AG04450 (cell line): ENCODE data around the gene PLA2G2C. TPM values are rescaled to one million over a fixed set of nuclear protein-coding genes. Genes with fewer than 3 reads are reported as not detected.

ENCODE experiments used
- CTCF ChIA-PET: fragments of 300-600, 350-600 bp; formaldehyde crosslinking; extraction: SDS; loops from one replicate; lab custom pipeline; 2022; ENCODE audit warnings: antibody characterized with exemption, inconsistent platforms; lab: Charles Lee
- POLR2A ChIA-PET: fragments of 350-600 bp; formaldehyde crosslinking; extraction: SDS; loops from one replicate; lab custom pipeline; 2021; ENCODE audit warnings: antibody characterized with exemption, inconsistent platforms; lab: Yijun Ruan, JAX
- DNase-seq: peaks from one replicate; pipeline ENCODE4 v3.0.0-alpha.2; 2011; ENCODE audit warnings: low read depth, low spot score
- H3K27ac ChIP-seq: one replicate; pipeline ENCODE4 v1.5.1; 2012; ENCODE audit warnings: low read depth, low read length, control low read depth
- H3K27me3 ChIP-seq: one replicate; pipeline ENCODE4 v1.6.0; 2012; ENCODE audit warnings: low read length; ENCODE audit not compliant: control insufficient read depth, insufficient read depth
- H3K4me3 ChIP-seq: 2 replicates; pipeline ENCODE4 v1.5.1; 2011; ENCODE audit warnings: mild to moderate bottlenecking, low read depth, low read length, control low read depth
- H3K9me3 ChIP-seq: 2 replicates; pipeline ENCODE4 v1.5.1; 2012; ENCODE audit warnings: low read length; ENCODE audit not compliant: control insufficient read depth, insufficient read depth
- polyA plus RNA-seq: library from polyadenylated mRNA; depleted of rRNA; stranded (reverse); fragments of >200 nt; gene quantifications from 2 replicates; pipeline ENCODE4 v1.2.3, GENCODE V29; 2011
- TF ChIP-seq, protein P1 (sequence below): IDR thresholded peaks from 2 replicates; pipeline ENCODE4 v1.5.1; 2011; ENCODE audit warnings: low read depth, low read length, control low read depth, inconsistent platforms

PLA2G2C gene
- polyA plus RNA-seq, 1 experiment: not detected

DNA sequence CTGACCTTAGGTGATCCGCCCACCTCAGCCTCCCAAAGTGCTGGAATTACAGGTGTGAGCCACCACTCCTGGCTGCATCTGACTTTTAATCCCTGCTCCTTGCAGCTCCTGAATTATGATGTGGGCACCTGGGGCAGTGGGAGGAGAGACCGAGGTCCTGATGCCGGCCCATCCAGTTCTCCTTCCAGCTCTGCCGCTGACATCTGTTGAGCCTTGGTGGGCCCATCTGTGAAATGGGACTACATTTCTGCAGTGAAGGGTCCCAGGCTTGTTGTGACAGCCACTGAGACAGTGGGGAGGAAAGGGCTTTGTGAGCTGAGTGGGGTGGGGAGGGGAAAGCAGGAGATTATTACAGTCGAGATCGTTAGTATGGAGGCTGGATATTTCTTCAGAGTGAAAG lies 35.3 kb downstream of the PLA2G2C start:
- Histone ChIP-seq H3K4me3 (no peak overlapping the region), H3K27me3 (peaks cover 18% of the 10 kb centered on the region), H3K9me3 (no peaks in the 10 kb centered on the region; the same call in 1 of the 2 replicates), H3K27ac (no peak overlapping the region)
- ChIA-PET CTCF (interaction anchor here (0.6 to 3.6 kb wide), 7 partner anchors 49 to 343 kb away, joined by 3 to 68 read pairs (median 10); partner anchors contain the start of gene OTUD3), POLR2A (no interaction called here)
- TF ChIP-seq, protein P1, sequence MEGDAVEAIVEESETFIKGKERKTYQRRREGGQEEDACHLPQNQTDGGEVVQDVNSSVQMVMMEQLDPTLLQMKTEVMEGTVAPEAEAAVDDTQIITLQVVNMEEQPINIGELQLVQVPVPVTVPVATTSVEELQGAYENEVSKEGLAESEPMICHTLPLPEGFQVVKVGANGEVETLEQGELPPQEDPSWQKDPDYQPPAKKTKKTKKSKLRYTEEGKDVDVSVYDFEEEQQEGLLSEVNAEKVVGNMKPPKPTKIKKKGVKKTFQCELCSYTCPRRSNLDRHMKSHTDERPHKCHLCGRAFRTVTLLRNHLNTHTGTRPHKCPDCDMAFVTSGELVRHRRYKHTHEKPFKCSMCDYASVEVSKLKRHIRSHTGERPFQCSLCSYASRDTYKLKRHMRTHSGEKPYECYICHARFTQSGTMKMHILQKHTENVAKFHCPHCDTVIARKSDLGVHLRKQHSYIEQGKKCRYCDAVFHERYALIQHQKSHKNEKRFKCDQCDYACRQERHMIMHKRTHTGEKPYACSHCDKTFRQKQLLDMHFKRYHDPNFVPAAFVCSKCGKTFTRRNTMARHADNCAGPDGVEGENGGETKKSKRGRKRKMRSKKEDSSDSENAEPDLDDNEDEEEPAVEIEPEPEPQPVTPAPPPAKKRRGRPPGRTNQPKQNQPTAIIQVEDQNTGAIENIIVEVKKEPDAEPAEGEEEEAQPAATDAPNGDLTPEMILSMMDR: no peak
- no peak for DNase-seq

DNA sequence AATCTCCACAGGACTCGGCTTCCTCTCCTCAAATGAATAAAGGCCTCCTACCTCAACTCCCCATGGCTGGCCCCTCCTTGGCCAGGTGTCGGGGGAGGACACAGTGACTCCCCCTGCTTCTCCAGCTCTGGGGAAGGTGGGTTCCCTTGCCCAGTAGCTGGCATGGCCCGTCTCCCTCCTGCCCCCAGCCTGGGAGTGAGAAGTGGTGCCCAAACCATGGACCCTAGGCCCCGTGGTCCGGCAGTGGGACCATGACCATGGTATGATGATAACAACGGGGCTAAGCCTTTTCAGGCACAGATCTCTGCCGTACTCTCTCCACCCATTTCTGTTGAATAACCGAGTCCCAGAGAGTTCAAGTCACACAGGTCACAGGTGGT lies 36.0 kb downstream of the PLA2G2C start:
- POLR2A ChIA-PET: no interaction called here
- Histone ChIP-seq H3K27me3 (peaks cover 22% of the 10 kb centered on the region), H3K27ac (no peak overlapping the region), H3K9me3 (no peaks in the 10 kb centered on the region; the same call in 1 of the 2 replicates), H3K4me3 (no peak overlapping the region)
- CTCF ChIA-PET: interaction anchor here (2.0 to 3.6 kb wide), 2 partner anchors 48 to 174 kb away, joined by 9 to 58 read pairs; no protein-coding TSS in a partner anchor
- TF ChIP-seq, protein P1: no peak
- DNase-seq: no peak

DNA sequence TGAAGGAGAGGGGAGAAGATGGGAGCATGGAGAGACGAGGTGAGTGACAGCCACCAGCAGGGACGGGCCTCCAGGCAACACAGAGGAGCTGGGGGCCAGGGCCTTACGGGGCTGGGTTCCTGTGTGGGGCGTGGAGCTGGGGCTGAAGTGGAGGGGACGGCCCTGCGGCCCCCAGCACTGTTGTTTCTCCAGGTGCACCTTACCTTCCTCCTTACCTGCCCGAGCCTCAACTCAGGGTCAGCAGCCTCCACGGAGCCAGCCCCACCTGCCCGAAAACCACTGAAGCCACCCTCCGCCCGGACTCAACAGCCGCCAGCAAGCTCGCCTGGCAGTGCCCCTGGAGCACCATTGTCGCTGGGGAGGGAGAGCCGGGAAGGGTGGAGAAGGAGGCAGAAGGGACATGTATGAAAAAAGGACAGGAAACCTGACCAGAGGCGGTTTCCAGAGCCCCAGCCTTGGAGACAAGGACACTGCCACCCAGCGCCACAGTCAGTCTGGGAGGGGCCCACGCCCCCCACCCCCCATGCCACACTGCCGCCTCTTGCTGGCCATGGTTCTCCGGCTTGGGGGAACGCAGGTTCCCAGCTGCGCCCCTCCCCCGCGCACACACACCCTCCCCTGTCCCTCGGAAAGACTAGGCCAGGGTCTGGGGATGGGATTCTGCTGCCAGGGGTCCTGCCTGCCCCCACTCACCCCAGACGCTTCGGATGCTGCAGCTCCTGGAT lies 36.6 kb downstream of the PLA2G2C start:
- no peak for DNase-seq
- H3K27ac ChIP-seq: no peak overlapping the region
- ChIA-PET POLR2A (no interaction called here), CTCF (interaction anchor here (1.1 to 2.0 kb wide), 2 partner anchors 48 to 63 kb away, joined by 3 to 9 read pairs; no protein-coding TSS in a partner anchor)
- TF ChIP-seq, protein P1: no peak
- peaks cover 22% of the 10 kb centered on the region for H3K27me3 ChIP-seq
- H3K9me3 ChIP-seq: no peaks in the 10 kb centered on the region; the same call in 1 of the 2 replicates
- H3K4me3 ChIP-seq: no peak overlapping the region

DNA sequence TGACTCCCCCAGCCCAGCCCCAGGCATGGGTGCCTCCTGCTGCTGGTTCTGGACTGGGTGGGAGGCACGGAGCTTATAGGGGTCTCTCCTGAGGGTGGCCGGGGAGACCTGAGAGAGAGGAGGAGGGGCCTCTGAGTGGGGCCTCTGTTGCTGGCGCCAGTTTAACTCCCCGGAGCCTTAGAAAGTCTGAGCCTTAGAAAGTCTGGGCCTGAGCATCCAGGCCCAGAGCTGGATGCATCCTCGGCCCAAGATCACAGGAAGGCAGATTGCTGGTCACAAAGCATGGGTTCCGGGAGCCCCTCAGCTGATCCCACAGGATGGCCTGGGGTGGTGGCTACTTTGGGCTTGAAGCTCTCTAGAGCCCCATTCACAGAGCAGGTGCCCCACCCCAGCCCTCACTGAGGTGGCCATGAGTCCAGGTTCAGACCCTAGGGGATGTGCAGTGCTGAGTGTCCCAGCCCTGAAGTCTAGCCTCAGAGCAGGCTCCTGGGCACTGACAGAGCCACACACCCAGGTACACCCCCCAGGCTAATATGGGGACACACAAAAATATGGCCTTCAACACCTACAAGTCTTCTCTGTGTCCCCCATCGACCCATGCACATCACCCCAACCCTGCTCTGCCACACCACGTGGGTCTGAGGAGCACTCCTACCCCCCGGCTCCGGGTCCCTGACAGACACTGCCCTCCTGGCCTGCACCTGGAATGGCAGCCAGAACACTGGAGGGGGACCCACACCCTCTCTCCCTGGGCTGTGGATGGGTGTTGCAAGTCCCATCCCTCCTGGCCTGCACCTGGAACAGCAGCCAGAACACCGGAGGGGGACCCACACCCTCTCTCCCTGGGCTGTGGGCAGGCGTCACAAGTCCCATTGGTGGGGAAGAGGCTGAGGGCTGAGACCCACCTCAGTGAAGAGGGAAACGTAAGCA lies 37.5 kb downstream of the PLA2G2C start:
- Histone ChIP-seq H3K9me3 (no peaks in the 10 kb centered on the region; the same call in 1 of the 2 replicates), H3K27ac (no peak overlapping the region), H3K4me3 (no peak overlapping the region), H3K27me3 (peaks cover 27% of the 10 kb centered on the region)
- POLR2A ChIA-PET: no interaction called here
- CTCF ChIA-PET: interaction anchor here (1.1 kb wide), 1 partner anchor 64 kb away, joined by 3 read pairs; no protein-coding TSS in a partner anchor
- DNase-seq: no peak
- TF ChIP-seq, protein P1: no peak
